Colonic mucosa (tissue), 4 donors: Measurements from ENCODE around the gene NSMF. TPM values are rescaled to one million over a fixed set of nuclear protein-coding genes. Genes with fewer than 3 reads are reported as not detected.

Experiments
- DNase-seq: peaks from one replicate; pipeline ENCODE4 v3.0.0-alpha.2; 2020
- H3K27ac ChIP-seq: fragments of 200-600 bp; one replicate; pipeline ENCODE4 v1.8.0; 2021
- H3K27me3 ChIP-seq: fragments of 200-600 bp; one replicate; pipeline ENCODE4 v1.8.0; 2021
- H3K36me3 ChIP-seq: fragments of 200-600 bp; one replicate; pipeline ENCODE4 v1.8.0; 2021
- H3K4me1 ChIP-seq: fragments of 200-600 bp; one replicate; pipeline ENCODE4 v1.8.0; 2021; ENCODE audit warnings: mild to moderate bottlenecking
- H3K4me3 ChIP-seq: fragments of 200-600 bp; one replicate; pipeline ENCODE4 v1.8.0; 2021
- H3K9ac ChIP-seq, 2 donors: one replicate each; pipeline ENCODE4 v1.7.0; 2013; ENCODE audit warnings: control low read depth in 2 of 2, low read depth in 2 of 2, low read length in 2 of 2
- H3K9me3 ChIP-seq: fragments of 200-600 bp; one replicate; pipeline ENCODE4 v1.8.0; 2021
- intact Hi-C: fragments of 100-400 bp; cut with DNase I; formaldehyde crosslinking; loops from one replicate; pipeline ENCODE4 v1.14.1; 2022
- total RNA-seq, 2 donors: library from RNA; stranded (reverse); fragmentation: NEBNext Ultra II Directional in 1 of 2; extraction: Animal tissue kit (Norgen Biotek cat#: 25700) in 1 of 2; gene quantifications; one replicate each; pipeline ENCODE4 v1.2.1, GENCODE V29; 2021
- TF ChIP-seq, protein P1 (sequence below): fragments of 200-600 bp; IDR thresholded peaks from one replicate; pipeline ENCODE4 v1.8.0; 2022; ENCODE audit warnings: antibody characterized with exemption, mild to moderate bottlenecking
- donor health status: healthy.
- donor health status: DM: no; HTN: no; CAD: no.
- donor health status: DM: no; HTN: no; CAD: no.

The NSMF gene, protein sequence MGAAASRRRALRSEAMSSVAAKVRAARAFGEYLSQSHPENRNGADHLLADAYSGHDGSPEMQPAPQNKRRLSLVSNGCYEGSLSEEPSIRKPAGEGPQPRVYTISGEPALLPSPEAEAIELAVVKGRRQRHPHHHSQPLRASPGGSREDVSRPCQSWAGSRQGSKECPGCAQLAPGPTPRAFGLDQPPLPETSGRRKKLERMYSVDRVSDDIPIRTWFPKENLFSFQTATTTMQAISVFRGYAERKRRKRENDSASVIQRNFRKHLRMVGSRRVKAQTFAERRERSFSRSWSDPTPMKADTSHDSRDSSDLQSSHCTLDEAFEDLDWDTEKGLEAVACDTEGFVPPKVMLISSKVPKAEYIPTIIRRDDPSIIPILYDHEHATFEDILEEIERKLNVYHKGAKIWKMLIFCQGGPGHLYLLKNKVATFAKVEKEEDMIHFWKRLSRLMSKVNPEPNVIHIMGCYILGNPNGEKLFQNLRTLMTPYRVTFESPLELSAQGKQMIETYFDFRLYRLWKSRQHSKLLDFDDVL
- total RNA-seq: 10 to 100 TPM; 33.7 to 47.8 TPM

DNA sequence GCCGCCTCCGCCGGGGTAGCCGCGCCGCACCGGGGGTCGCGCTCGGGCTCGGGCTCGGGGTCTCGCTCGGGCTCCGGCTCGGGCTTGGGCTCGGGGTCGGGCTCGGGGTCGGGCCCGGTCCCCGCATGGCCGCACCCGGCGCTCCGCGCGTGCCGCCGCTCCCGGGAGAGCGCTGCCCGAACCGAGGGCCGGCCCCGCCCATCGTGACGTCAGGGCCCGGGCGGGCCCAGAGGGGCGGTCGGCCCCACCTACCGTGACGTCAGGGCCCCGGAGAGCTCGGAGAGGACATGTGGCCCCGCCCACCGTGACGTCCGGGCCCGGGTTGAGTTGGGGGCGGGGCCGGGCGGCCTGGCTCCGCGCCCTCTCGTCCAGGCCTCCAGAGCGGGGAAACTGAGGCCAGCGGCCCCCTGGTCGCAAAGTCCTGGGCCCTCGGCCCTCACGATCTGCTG lies at the start of gene NSMF:
TSS of gene NSMF (minus strand) at position 183 of the 449 bp plus-strand sequence. CDS start 232 bp downstream, outside the sequence.
- peaks cover 17% of the 10 kb centered on the region for H3K4me1 ChIP-seq

DNA sequence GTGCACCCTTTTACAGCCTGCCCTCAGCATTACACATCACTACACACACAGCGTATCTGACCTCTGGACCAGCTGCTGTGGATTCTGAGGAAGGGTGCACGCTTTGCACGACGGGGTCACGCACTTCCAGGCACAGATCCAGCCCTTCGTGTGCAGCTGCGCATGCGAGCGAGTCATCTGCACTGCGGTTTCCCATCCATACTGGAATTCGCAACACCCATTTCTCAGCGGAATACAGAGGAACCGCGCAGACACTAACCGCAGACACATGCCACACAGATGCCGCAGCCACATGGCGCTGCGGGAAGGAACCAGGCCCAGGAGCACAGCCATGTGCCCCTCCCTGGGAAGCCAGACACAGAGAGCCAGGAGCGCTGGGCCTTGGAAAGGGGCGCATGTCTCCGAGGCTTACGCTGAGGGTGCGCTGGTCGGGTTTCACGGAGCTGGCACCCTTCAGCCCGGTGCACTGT lies 47.6 kb upstream of the NSMF start:
- no peak overlapping the region for H3K4me3 ChIP-seq
- H3K36me3 ChIP-seq: no peaks in the 10 kb centered on the region
- H3K9ac ChIP-seq: no peak overlapping the region
- H3K27me3 ChIP-seq: no peaks in the 10 kb centered on the region
- no peaks in the 10 kb centered on the region for H3K9me3 ChIP-seq
- H3K4me1 ChIP-seq: no peaks in the 10 kb centered on the region
- TF ChIP-seq, protein P1, sequence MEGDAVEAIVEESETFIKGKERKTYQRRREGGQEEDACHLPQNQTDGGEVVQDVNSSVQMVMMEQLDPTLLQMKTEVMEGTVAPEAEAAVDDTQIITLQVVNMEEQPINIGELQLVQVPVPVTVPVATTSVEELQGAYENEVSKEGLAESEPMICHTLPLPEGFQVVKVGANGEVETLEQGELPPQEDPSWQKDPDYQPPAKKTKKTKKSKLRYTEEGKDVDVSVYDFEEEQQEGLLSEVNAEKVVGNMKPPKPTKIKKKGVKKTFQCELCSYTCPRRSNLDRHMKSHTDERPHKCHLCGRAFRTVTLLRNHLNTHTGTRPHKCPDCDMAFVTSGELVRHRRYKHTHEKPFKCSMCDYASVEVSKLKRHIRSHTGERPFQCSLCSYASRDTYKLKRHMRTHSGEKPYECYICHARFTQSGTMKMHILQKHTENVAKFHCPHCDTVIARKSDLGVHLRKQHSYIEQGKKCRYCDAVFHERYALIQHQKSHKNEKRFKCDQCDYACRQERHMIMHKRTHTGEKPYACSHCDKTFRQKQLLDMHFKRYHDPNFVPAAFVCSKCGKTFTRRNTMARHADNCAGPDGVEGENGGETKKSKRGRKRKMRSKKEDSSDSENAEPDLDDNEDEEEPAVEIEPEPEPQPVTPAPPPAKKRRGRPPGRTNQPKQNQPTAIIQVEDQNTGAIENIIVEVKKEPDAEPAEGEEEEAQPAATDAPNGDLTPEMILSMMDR: no peak
- no peak overlapping the region for H3K27ac ChIP-seq
- intact Hi-C loops: no loop called here
- DNase-seq: no peak

More for the DNA sequence above, at the start of gene NSMF:
- Histone ChIP-seq H3K27me3 (no peaks in the 10 kb centered on the region), H3K27ac (peak within 1 kb of the TSS; percentile 7), H3K9me3 (no peaks in the 10 kb centered on the region), H3K4me3 (peak within 1 kb of the TSS; percentile 66), H3K36me3 (no peaks in the 10 kb centered on the region), H3K9ac (peak within 1 kb of the TSS; percentile 79 to 81)
- intact Hi-C loops: no loop called here
- peak; percentile 95 for DNase-seq
- TF ChIP-seq, protein P1: no peak

DNA sequence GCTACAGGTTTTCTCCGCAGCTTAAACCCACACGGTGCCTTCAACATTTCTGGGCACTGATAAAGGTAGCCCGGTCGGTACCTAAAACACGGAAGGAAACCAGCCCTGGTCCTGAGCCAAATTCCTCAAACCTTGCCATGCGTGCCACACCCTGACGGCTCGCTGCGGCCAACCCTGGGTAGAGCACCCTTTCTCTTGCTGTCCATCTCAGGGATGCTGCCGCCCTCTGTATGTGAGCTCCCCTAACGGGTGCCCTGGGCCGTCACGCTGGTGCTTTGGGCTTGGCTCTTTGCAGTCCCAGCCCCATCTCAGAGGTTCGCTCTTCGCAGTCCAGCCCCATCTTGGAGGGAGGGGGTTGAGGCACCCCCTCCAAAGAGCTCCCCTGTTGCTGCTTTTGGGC lies 47.1 kb upstream of the NSMF start:
- H3K4me3 ChIP-seq: no peak overlapping the region
- no peaks in the 10 kb centered on the region for H3K36me3 ChIP-seq
- no peaks in the 10 kb centered on the region for H3K4me1 ChIP-seq
- H3K27ac ChIP-seq: no peak overlapping the region
- no peaks in the 10 kb centered on the region for H3K9me3 ChIP-seq
- TF ChIP-seq, protein P1: no peak
- intact Hi-C loops: no loop called here
- no peak overlapping the region for H3K9ac ChIP-seq
- no peaks in the 10 kb centered on the region for H3K27me3 ChIP-seq
- no peak for DNase-seq

DNA sequence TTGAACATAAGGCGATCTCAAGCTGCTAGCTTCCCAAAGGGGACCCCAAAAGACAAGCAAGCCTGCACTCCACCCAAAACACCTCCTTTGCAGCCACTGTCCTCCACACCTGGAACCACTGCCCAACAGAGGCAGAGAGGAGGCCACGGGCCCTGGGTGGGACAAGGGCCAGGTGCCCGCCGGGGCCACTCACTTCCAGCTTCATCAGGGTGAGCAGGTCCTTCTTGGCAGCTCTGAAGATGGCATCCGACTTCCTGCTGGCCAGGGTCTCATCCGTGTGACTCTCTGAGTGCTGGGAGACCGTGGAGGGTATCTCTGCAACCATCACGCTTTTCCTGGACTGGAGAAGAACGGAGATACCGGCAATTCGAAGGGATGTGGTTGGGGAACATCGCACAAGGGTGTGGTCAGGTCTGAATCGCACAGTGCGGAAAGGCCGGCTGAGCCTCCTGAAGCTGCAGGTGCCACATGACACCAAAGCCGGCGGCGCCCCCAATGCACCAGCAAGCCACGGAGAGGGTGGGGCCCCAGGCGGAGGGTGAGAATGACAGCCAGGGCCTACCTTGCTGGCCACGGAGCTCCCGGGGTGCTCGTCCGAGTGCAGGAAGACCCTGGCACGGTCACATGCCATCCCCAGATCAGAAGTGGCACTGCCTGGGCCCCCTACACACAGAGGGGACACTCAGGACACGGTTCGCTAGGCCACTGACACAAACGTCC lies 46.4 kb upstream of the NSMF start:
- no peaks in the 10 kb centered on the region for H3K4me1 ChIP-seq
- DNase-seq: no peak
- H3K9ac ChIP-seq: no peak overlapping the region
- no peaks in the 10 kb centered on the region for H3K36me3 ChIP-seq
- H3K27me3 ChIP-seq: no peaks in the 10 kb centered on the region
- TF ChIP-seq, protein P1: no peak
- no peak overlapping the region for H3K27ac ChIP-seq
- H3K9me3 ChIP-seq: no peaks in the 10 kb centered on the region
- intact Hi-C loops: no loop called here
- no peak overlapping the region for H3K4me3 ChIP-seq

DNA sequence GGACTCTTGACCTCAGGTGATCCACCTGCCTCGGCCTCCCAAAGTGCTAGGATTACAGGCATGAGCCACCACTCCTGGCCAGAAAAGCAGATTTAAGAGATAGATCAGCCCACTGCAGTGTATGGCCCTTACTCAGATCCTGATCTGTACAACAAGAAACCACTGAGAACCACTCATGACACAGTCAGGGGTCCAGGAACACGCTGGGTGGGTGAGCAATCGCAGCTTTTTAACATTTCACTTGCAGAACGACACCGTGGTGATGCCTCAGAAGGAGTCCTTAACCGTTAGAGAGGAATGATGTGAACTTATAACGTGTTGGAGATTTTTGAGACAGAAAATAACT lies 45.3 kb upstream of the NSMF start:
- Histone ChIP-seq H3K9me3 (no peaks in the 10 kb centered on the region), H3K4me1 (no peaks in the 10 kb centered on the region), H3K4me3 (no peak overlapping the region), H3K27me3 (no peaks in the 10 kb centered on the region), H3K27ac (no peak overlapping the region), H3K9ac (no peak overlapping the region), H3K36me3 (no peaks in the 10 kb centered on the region)
- intact Hi-C loops: no loop called here
- TF ChIP-seq, protein P1: no peak
- no peak for DNase-seq
